ENCODE results near the gene BSX.

Gene BSX

GRCh38 chr11:122976734-122977469, 4.7 kb downstream of the BSX start:
- H3K27me3 ChIP-seq (replicated peaks): peaks cover 77% of the 10 kb centered on the region
- no peaks in the 10 kb centered on the region for H3K36me3 ChIP-seq (replicated peaks)
- TF ChIP-seq, protein P1, sequence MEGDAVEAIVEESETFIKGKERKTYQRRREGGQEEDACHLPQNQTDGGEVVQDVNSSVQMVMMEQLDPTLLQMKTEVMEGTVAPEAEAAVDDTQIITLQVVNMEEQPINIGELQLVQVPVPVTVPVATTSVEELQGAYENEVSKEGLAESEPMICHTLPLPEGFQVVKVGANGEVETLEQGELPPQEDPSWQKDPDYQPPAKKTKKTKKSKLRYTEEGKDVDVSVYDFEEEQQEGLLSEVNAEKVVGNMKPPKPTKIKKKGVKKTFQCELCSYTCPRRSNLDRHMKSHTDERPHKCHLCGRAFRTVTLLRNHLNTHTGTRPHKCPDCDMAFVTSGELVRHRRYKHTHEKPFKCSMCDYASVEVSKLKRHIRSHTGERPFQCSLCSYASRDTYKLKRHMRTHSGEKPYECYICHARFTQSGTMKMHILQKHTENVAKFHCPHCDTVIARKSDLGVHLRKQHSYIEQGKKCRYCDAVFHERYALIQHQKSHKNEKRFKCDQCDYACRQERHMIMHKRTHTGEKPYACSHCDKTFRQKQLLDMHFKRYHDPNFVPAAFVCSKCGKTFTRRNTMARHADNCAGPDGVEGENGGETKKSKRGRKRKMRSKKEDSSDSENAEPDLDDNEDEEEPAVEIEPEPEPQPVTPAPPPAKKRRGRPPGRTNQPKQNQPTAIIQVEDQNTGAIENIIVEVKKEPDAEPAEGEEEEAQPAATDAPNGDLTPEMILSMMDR (IDR thresholded peaks at IDR 0.05; ENCODE audit: low read depth, low read length, missing control alignments): no peak
- H3K27ac ChIP-seq: no peak overlapping the region
- H3K4me3 ChIP-seq (ENCODE audit: low read depth, low read length): no peak overlapping the region
- in situ Hi-C loops (cut with HindIII; ENCODE audit: low pct_ligation_motif_present, low sequenced_read_pairs): no loop called here
- no peak for DNase-seq

DNA sequence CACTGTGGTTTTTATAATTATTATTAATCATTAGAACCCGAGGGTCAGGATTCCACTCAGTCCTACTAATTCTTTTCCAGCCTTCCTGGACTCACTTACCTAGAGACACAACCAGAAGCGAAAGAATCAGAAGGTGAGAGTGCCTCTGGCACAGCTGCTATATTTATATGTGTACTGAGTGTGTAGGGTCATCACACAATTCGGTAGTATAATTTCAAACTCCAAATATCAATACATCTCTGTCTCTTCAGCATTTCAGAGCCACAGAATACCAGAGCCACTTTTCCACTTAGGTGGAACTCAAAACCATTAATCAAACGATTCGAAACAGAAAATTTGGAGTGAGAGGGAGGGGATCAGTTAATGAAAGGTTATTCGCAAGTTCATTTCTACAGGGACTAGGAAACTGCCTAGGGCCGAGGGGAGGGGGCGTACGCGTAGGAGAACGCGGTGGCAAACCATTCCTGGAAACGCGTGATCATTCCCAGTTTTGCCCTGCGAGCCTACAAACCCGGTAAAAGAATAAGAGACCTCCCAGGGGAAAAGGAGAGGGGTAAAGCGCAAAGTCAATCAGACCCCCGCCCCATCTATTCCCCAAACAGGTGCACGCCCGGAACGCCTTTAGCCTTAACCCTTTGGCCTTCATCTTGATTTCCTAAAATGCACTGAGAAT, 5.4 kb downstream of the BSX start:
- in situ Hi-C loops (cut with HindIII; ENCODE audit: low pct_ligation_motif_present, low sequenced_read_pairs): no loop called here
- H3K36me3 ChIP-seq (replicated peaks): no peaks in the 10 kb centered on the region
- TF ChIP-seq, protein P1 (IDR thresholded peaks at IDR 0.05; ENCODE audit: low read depth, low read length, missing control alignments): no peak
- H3K4me3 ChIP-seq (ENCODE audit: low read depth, low read length): no peak overlapping the region
- no peak overlapping the region for H3K27ac ChIP-seq
- H3K27me3 ChIP-seq (replicated peaks): peaks cover 72% of the 10 kb centered on the region
- DNase-seq: no peak

DNA sequence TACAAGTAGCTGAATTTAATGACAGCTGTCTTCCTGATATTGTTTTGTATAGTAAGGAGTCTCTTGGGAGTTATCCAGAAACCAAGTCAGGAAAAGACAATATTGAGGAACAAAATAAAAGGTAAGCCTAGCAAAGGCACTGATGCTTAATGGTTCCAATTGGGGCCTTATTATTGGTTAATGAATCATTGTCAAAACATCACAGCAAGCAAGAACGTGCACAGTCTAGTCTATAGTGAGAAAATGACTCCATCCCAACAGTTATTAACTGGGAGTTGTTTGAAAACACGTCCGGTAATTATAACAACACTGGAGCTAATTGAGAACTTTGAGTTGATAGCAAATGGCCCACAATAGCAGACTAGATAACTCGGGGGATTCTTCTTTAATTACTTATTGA, 17.7 kb downstream of the BSX start:
- no peak overlapping the region for H3K27ac ChIP-seq
- DNase-seq: no peak
- H3K4me3 ChIP-seq (ENCODE audit: low read depth, low read length): no peak overlapping the region
- no peaks in the 10 kb centered on the region for H3K36me3 ChIP-seq (replicated peaks)
- H3K27me3 ChIP-seq (replicated peaks): peaks cover 25% of the 10 kb centered on the region
- in situ Hi-C loops (cut with HindIII; ENCODE audit: low pct_ligation_motif_present, low sequenced_read_pairs): no loop called here
- TF ChIP-seq, protein P1 (IDR thresholded peaks at IDR 0.05; ENCODE audit: low read depth, low read length, missing control alignments): no peak

DNA sequence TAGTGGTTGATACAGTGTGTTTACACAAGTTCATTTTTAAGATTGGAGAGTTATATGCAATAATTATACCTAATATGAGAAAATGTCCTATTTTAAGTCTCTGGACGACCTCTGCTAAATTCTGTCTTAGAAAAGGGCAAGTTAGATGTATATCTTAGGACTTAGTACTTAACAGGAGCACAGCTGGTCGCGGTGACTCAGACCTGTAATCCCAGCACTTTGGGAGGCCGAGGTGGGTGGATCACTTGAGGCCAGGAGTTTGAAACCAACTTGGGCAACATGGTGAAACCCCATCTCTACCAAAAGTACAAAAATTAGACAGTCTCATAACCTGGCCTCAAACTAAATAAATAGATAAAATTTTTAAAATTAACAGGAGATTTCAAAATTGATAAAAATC, 27.2 kb downstream of the BSX start:
- TF ChIP-seq, protein P1 (IDR thresholded peaks at IDR 0.05; ENCODE audit: low read depth, low read length, missing control alignments): no peak
- DNase-seq: no peak
- peaks cover 9% of the 10 kb centered on the region for H3K27me3 ChIP-seq (replicated peaks)

GRCh38 chr11:122951211-122951610, 30.4 kb downstream of the BSX start:
- Histone ChIP-seq H3K4me3 (ENCODE audit: low read depth, low read length) (no peak overlapping the region), H3K27ac (no peak overlapping the region), H3K27me3 (replicated peaks) (peaks cover 9% of the 10 kb centered on the region), H3K36me3 (replicated peaks) (no peaks in the 10 kb centered on the region)
- no peak for DNase-seq
- in situ Hi-C loops (cut with HindIII; ENCODE audit: low pct_ligation_motif_present, low sequenced_read_pairs): no loop called here
- TF ChIP-seq, protein P1 (IDR thresholded peaks at IDR 0.05; ENCODE audit: low read depth, low read length, missing control alignments): no peak

More for the DNA sequence above, 27.2 kb downstream of the BSX start:
- no peaks in the 10 kb centered on the region for H3K36me3 ChIP-seq (replicated peaks)
- in situ Hi-C loops (cut with HindIII; ENCODE audit: low pct_ligation_motif_present, low sequenced_read_pairs): no loop called here
- H3K4me3 ChIP-seq (ENCODE audit: low read depth, low read length): no peak overlapping the region
- no peak overlapping the region for H3K27ac ChIP-seq
